HEK293T (cell line): Measurements from ENCODE around the gene DROSHA.

ENCODE experiments used
- FOXK2 ChIP-seq: fragments of 450-650 bp; IDR thresholded peaks from 2 replicates; pipeline ENCODE4 v1.6.1; 2016; ENCODE audit warnings: mild to moderate bottlenecking
- PKNOX1 ChIP-seq: fragments of 450-650 bp; IDR thresholded peaks from 2 replicates; pipeline ENCODE4 v1.6.1; 2016
- SP1 ChIP-seq: fragments of 450-650 bp; IDR thresholded peaks from 2 replicates; pipeline ENCODE4 v1.6.1; 2017

DNA sequence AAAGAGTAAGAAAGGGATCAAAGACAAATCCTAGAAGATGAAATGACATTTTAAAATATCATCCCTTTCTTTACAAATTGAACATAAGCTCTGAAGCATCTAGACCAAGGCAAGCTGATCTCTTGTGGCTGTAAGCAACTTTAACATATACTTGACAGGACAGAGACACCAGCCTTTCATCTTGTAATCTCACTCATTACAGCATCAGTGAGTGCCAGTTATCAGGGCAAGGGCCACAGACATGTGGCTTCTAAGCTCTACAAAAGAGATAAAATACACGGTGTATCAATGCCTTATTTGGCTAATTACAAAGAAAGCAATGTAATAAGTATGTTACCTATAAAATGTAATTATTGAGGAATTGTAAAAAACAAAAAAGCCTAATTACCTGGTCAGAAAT, 95.0 kb downstream of the DROSHA start:
- no peak for TF ChIP-seq FOXK2
- no peak for TF ChIP-seq SP1
- TF ChIP-seq PKNOX1: no peak
